HG03469 (cell line): Measurements from ENCODE around the gene RAET1G.
"Not testable (repeated sequence)": the region's sequence is repeated elsewhere in the genome, so short reads cannot be mapped to it uniquely, and the experiment has no call there.

Experiments
- ATAC-seq: cut with Tn5 transposase; IDR thresholded peaks from one replicate; pipeline ENCODE4 v1.9.1; 2021; ENCODE audit warnings: mild to moderate bottlenecking, moderate library complexity, moderate number of reproducible peaks; ENCODE audit not compliant: unreplicated experiment

Gene RAET1G

DNA sequence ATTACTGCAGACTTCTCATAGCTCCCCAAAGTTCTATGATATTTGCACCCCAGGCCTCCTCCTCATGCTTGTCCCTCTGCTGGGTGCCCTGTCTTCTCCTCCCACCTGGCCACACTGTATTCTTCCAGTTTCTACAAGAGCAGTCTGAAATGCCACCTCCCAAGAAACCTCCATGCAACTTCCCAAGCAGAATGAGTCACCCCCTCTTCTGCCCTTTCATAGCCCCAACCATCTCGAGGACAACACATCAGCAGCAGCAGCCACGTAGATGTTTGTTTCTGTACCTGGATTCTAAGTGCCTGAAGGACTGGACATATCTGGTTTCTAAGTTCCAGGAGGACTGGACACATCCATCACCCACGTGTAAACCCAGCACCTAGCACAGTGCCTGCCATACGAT, 12.3 kb upstream of the RAET1G start:
- ATAC-seq, result no peak

DNA sequence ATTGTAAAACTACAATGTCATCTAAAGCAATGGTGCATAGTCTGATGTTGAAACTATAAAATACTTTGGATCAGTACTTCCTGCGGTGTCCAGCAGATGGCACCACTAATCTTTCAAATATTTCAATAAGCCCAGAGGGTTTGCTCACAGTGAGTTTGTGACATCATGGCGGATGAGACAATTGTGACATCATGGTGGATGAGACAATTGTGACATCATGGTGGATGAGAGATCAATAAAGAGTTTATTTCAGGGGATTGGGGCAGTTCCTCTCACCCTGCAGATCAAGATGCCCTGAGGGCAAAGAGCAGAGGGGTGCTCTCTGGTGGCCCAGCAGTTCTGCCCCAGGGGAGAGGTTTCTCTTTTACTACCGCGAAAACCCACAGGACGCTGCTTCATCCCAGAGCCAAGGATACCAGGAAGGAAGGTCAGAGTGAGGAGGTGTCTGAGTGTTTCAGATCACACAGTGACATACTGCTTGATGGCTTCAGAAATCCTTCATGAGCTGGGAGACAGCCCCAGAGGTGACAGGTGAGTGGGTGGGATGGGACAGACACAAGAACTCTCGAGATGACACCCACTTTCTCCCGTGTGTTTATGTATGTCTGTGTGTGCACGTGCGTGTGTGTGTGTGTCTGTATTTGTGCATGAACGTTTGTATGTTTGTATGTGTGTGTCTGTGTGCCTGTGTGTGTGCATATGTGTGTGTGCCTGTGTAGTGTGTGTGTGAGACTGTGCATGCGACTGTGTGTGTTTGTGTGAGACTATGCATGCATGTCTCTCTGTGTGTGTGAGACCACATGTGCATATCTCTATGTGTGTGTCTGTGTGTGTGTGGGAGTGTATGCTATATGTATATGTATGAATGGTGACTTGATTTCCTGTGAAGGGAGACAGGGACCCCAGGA, 11.6 kb upstream of the RAET1G start:
- ATAC-seq, result no peak

DNA sequence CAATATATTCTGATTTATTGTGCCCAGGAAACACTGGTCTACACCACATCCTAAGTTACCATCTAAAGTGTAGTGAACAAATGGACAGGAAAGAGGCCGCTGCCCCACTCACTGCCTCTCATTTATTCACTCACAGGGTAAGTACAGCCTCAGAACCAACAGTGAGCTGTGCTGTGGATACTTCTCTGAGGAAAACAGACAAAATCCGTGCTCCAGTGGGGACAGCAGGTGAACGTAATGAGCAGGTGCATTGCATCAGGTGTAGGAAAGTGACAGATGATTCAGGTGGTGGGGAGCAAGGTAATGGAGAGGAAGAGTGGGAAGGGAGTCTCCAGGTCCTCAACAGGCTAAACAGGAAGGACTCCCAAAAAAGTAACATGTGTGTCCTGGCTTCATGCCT, 10.5 kb upstream of the RAET1G start:
- ATAC-seq, result no peak

DNA sequence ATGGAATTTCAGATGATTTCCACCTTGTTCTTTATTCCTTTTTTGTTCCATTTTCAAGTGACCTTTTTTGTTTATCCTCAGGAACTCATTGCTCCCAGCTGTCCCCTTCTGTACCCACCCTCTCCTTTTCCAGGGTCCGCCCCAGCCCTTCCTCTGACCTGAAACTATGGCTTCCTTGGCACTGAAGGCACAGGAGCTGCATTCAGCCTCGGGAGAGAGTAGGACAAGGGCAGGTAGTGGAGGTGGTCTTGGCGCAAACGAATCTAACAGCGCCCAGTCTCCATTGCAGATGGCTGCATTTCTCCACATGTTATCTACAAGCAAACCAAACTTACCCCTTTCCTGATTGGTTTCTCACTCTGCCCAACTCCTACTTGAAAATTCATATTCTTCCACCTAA, 10.1 kb upstream of the RAET1G start:
- ATAC-seq, result no peak

DNA sequence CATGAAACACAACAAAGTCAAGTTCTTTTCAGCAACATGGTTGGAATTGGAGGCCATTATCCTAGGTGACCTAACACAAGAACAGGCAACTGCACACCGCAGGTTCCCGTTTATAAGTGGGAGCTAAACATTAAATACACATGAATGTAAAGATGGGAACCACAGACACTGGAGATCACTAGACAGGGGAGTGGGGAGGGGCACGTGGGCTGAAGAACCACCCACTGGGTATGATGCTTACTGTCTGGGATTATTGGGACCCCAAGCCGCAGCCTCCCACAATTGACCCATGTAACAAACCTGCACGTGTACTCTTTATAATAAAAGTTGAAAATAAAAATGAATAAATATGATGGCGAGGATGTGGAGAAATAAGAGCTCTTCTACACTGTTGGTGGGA, 8.6 kb upstream of the RAET1G start:
- ATAC-seq, result no peak

DNA sequence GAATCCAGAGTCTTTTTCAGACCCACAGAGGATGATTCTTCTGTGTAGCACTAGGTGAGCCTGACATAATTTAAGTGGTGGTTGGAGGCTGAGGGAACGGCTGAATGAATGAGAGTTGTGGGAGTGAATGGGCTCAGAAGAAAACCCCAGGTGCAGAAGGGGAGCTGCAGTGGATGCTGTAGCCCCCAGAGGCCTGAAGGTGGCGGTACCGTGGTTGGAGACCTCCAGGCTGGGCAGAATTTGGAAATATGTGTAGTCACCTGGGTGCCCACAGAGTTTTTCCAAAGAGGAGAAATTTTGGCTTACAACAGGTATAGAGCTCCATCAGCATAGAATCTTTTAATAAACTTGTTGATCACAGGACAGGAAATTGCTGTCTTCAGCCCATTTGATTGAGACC, 6.5 kb upstream of the RAET1G start:
- ATAC-seq, result no peak

DNA sequence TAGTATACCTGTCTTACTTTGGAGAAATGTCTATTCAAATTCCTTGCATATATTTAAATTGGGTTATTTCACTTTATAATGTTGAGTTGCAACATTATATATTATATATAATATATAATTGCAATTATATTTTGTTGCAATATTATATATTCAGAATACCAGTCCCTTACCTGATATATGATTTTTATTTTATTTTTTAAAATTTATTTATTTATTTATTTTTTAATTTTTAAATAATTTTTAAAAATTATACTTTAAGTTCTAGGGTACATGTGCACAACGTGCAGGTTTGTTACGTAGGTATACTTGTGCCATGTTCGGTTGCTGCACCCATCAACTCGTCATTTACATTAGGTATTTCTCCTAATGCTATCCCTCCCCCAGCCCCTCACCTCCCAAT, 4.1 kb upstream of the RAET1G start:
- not testable (repeated sequence) for ATAC-seq

DNA sequence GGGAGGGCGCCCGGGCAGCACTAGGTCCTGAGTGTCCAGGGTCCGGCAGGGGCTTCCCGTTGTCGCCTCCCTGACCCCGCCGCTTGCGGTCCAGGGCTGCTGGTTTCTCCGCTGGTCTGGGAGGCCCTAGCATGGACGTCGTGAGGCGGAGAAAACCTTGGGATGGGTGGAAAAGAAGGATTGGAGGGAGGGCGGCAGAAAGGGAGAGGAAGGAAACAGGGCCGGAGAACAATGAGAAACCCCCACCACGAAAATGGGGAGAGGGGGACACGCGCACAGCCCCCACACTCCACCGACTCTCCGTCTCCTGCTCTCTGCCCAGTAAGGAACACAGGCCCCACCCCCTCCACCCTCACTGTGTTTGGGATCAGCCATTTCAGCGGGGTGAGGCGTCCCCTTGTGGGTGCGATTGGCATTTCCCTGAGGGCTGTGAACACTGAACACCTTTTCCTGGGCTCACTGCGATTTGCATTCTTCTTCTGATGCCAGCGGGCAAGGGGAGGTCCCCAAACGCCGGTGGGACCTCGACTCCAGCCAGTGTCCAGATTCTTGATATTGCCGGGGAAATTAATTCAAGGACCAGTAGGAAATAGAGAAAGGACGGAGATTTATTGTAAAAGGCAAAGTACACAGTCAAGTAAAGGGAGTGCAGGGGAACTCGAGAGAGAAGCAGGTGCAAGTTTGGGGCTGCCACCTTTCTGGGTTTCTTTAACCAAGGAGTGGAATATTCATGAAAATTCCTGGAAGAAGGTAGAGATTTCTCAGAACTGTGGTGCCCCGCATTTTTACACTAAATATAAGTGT, 3.3 kb upstream of the RAET1G start:
- ATAC-seq, result no peak

DNA sequence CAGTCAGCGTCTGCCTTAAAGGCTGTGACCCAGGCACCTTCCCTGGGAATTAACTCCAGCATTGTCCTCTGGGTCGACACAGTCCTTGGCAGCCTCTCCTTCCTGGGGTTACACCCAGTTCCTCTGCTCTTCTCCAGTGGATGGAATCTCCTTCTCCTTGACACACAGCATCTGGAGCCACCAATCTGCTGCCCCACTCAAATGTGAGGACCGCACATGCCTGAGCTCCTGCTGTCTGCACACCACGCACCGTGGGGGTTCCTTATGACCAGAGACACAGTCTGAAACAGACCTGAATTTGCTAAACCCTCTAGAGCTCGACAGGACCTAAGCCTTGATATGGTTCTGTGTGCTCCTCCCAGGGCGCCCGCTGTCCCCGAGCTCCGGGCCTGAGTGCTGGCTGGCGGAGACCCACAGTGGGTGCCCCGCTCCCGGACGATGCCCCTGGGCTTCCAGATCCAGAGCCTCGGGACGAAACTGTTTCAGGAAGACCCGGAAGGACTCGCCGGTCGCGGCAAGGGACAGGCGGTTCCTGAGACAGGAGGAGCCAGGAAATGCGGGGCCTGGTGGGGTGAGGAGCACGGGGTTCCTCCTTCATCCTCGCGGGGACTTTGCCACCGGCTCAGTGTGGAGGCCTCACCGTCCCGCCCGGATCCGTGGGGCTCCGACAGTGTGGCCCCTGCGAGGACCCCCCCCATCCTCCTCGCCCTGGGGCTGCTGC, 2.5 kb upstream of the RAET1G start:
- no peak for ATAC-seq

DNA sequence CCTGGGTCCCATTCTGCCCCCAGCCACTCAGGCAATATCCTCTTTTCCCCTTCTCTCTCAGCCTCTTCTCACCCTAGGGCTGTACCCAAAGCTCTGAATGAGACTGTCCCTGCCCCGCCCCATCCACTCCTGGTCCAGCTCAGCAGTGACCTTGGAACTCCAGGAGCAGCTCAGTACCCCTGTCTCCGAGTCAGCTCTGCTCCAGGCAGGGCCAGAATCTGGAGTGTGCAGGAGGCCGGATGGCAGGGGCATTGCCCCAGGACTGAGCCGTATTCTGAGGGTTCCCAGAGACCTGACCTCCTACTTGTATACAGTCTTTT, 2.0 kb upstream of the RAET1G start:
- ATAC-seq, result no peak

DNA sequence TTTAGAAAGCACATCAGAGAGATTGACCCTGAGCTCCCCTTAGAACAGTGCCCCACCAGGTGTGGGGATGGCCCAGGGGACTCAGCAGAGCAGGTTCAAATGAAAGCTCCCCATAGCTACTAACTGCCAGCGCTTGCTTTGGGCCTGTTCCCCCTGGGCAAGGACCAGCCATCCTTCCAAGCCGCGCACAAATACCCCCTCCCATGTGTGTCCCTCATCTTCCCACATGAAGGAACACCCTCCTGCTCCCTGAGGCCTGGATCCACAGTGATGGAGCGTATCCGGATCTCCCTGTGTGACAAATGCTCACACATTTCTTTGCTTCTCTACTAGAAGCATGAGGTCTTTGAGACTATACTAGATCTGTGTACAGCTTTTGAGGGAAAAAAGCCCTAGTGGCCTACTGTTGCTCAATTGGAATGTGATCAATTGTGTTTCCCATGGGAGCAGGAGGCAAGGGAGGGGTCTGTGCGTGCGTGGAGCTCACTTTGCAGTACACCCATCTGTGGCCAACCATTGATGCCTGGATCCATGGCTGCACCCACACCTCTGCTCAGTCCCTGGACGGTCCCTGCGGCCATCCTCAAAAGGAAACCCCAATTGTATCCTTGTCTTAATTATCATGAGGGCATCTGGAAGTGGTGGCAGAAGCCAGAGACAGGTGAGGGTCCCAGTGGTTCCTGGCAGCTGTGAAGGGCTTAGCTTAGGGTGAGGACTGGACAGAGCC, 1.4 kb upstream of the RAET1G start:
- ATAC-seq, result no peak

DNA sequence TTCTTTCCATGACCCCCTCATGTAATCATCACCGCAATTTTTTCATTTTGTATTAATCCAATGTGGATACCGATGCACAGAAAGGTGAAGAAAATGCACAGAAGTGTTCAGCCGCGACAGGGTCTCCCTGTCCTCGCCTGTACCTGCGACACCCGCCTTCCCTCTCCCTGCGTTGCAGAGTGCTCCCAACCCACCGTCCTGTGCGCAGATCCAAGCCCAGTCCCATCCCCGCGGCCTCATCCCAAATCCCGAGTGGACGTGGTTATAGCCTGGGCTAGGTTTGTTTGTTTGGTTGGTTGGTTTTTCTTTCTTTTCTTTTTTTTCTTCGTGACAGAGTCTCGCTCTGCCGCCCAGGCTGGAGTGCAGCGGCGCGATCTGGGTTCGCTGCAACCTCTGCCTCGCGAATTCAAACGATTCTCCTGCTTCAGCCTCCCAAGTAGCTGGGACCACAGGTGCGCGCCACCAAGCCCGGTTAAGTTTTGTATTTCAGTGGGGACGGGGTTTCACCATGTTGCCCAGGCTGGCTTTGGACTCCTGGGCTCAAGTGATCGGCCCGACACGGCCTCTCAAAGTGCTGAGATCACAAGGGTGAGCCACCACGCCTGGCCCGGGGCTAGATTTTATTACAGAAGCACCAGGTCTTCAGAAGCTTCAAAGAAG, 536 bp upstream of the RAET1G start:
- ATAC-seq, result no peak

DNA sequence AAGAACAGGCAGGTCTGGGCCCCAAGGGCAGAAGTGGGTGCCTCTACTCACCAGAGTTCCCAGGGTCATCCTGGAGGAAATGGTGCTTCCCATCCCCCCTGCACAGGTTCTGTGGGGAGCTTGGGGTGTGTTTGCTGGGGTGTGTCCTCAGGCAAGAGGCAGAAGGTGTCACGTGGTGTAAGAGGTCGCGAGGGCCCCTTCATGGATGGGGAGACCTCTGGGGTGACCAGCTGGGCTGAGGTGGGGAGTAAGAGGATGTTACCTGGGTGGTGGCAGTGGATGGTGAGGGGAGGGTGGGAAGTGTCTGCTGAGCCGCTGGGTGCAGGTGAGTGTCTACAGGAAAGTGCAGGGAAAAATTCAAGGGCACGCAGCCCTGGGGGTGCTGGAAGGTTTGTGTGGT, 830 bp downstream of the RAET1G start:
- not testable (repeated sequence) for ATAC-seq

DNA sequence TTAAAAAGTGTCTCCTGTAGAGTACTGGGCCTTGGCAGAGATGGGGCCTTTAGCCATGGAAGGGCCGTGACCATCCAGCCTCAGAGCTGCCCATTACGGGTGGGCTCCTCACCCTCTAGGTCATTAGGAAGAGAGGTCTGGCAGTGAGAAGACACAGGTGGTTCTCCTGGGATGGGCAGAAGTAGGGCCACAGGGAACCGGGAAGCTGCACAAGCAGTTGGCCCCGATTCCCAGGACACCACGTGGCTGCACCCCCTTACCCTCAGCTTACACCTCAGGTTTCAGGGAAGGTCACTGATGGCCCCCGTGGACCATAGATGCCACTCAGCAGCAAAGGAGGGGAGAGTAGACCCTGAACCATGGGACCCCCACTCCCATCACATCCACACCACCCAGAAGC, 1.6 kb downstream of the RAET1G start:
- ATAC-seq, result no peak

DNA sequence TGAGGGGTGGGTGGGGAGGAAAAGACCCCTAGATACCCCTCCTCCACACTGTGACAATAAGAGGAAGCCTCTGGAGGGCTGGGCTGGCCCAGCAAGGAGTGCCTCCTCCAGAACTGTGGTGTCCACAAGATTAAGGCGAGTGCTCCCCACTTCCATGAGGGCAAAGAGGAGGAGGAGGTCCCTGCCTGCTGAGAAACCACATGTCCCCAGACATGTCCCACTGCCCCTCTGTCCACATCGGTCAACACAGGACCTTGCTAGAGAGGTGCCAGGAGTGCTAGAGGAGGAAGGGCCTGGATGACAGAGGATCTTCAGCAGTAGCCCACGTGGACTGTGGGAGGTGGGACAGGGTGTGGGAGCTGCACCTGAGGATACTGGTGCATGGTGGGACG, 3.1 kb downstream of the RAET1G start:
- ATAC-seq, result no peak

DNA sequence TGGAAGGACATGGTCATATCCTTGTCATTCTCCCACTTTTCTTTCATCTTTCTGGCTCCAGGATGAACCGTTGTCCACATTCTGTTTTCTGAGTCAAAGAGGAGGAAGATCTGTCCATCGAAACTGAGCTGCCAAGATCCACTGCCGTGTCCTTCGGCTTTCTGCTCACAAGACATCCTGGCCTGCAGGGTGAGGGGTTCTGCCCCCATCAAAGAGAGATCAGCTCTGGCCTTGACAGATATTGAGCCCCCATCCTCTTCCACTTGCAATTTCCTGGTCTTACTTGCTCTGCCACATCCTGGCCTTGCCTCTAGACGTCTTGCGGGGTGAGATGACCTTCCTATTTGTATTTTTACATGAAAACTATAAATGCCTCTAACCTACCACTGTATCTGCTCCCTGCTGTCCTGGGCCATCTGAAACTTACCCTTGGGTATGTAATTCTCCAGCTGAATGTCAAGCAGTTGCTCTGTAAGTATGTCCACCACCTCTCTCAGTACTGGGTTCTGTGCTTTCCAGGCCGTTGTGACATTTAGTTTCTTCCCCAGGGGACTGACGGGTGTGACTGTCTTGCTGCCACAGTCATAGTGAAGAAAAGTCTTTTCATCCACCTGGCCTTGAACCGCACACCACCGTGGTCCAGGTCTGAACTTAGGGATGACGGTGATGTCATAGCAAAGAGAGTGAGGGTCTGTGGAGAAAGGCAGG, 3.6 kb downstream of the RAET1G start:
- ATAC-seq, result not testable (repeated sequence)

DNA sequence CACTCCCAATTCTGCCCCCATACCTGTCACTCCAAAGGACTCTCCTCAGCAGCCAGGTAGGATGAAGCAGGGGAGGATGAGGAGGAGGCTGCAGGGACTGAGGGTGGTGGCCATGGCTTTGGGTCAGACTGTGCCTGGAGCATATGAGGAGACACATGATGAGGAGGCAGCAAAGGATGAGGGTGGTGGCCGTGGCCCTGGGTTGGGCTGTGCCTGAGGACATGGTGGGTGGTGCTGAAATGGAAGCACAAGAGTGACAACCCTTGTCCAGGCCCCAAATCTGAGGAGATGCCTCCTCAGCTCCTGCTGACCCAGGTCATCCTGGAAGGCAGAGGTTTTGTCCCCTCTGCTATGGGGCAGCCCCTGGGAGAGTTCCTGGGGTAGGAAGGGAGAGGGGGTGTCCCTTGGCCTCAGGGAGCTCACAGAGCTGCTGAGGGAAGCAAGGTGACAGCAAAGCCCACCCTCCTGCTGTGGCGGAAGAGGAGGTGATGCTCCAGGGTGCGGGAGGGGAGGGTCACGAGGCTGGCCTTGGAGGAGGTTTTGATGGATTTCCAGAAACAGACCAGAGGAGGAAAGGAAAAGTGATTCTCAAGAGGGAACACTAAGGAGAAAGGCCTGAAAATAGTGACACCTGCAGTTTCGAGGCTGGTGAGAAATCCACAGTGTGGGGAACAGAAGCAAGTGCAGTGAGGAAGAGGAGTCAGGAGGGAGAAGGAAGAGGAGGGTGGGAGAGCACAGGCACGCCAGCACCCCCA, 4.6 kb downstream of the RAET1G start:
- no peak for ATAC-seq

DNA sequence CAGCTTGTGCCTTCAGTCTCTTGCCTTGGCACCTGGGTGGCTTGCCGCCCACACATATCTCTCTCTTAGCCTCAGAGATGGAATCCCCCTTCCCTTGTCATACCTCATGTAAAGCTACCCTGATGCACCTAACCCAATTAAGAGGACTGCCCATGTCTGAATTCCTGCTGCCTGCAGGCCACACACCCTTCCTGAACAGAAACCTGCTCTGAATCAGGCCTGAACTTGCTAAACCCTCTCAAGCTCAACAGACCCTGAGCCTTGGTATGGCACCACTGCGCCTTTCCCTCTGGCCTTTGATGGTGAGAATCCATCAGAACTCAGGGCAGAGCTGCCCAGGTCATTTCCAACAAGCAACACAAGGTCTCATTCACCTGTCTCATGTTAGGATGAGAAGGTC, 5.2 kb downstream of the RAET1G start:
- ATAC-seq, result no peak
